Glutamatergic neuron (in vitro differentiated cells): ENCODE results near the gene SHISAL2A. TPM values are rescaled to one million over a fixed set of nuclear protein-coding genes. Genes with fewer than 3 reads are reported as not detected.

Experiments
- DNase-seq: peaks from one replicate; pipeline ENCODE4 v3.0.0; 2022
- H3K27ac Mint-ChIP-seq: one replicate; pipeline ENCODE4 v1.8.0; 2020; ENCODE audit warnings: mild to moderate bottlenecking, mixed read lengths, inconsistent platforms; ENCODE audit not compliant: unreplicated experiment
- H3K27me3 Mint-ChIP-seq: one replicate; pipeline ENCODE4 v1.8.0; 2020; ENCODE audit warnings: mild to moderate bottlenecking, moderate library complexity, mixed read lengths, inconsistent platforms; ENCODE audit not compliant: unreplicated experiment
- H3K36me3 Mint-ChIP-seq: one replicate; pipeline ENCODE4 v1.8.0; 2020; ENCODE audit warnings: mild to moderate bottlenecking, mixed read lengths, inconsistent platforms; ENCODE audit not compliant: unreplicated experiment
- H3K4me1 Mint-ChIP-seq: one replicate; pipeline ENCODE4 v1.8.0; 2020; ENCODE audit warnings: mild to moderate bottlenecking, low read depth, mixed read lengths, inconsistent platforms; ENCODE audit not compliant: unreplicated experiment
- H3K4me3 Mint-ChIP-seq: one replicate; pipeline ENCODE4 v1.8.0; 2020; ENCODE audit warnings: mild to moderate bottlenecking, mixed read lengths, inconsistent platforms; ENCODE audit not compliant: unreplicated experiment
- H3K9me3 Mint-ChIP-seq: one replicate; pipeline ENCODE4 v1.8.0; 2020; ENCODE audit warnings: mild to moderate bottlenecking, moderate library complexity, mixed read lengths, inconsistent platforms; ENCODE audit not compliant: unreplicated experiment
- CTCF ChIP-seq: fragments of 200-600 bp; sonication (generic); IDR thresholded peaks from one replicate; pipeline ENCODE4 v1.5.0; 2021; ENCODE audit not compliant: partially characterized antibody, unreplicated experiment
- total RNA-seq: library from RNA; stranded (reverse); fragmentation: NEBNext Ultra II Directional; extraction: Animal tissue kit (Norgen Biotek cat#: 25700); gene quantifications from one replicate; pipeline ENCODE4 v1.2.1, GENCODE V29; 2021; ENCODE audit not compliant: unreplicated experiment

The SHISAL2A gene
- total RNA-seq, 1 donor from 2014 or later: not detected

- Mint-ChIP-seq H3K9me3 (peaks cover 1% of the 10 kb centered on the region), H3K27me3 (peaks cover 1% of the 10 kb centered on the region), H3K4me1 (no peaks in the 10 kb centered on the region), H3K36me3 (no peaks in the 10 kb centered on the region), H3K27ac (no peak overlapping the region), H3K4me3 (no peak overlapping the region)
- DNase-seq: no peak
- TF ChIP-seq CTCF: no peak
Measured at GRCh38 chr1:52654063-52654462, 21.1 kb downstream of the SHISAL2A start.

- Mint-ChIP-seq H3K4me3 (no peak overlapping the region), H3K27me3 (peaks cover 2% of the 10 kb centered on the region), H3K36me3 (no peaks in the 10 kb centered on the region), H3K4me1 (peaks cover 2% of the 10 kb centered on the region), H3K9me3 (no peaks in the 10 kb centered on the region), H3K27ac (no peak overlapping the region)
- no peak for TF ChIP-seq CTCF
- DNase-seq: no peak
Measured at GRCh38 chr1:52657702-52658101, 24.7 kb downstream of the SHISAL2A start.

- Mint-ChIP-seq H3K9me3 (peaks cover 3% of the 10 kb centered on the region), H3K4me1 (peaks cover 7% of the 10 kb centered on the region), H3K4me3 (no peak overlapping the region), H3K27ac (no peak overlapping the region), H3K27me3 (peaks cover 9% of the 10 kb centered on the region), H3K36me3 (no peaks in the 10 kb centered on the region)
- TF ChIP-seq CTCF: no peak
- DNase-seq: no peak
Measured at GRCh38 chr1:52658795-52659194, 25.8 kb downstream of the SHISAL2A start.

GRCh38 chr1:52659356-52659755 is 26.4 kb downstream of the SHISAL2A start:
- TF ChIP-seq CTCF: no peak
- Mint-ChIP-seq H3K4me3 (no peak overlapping the region), H3K36me3 (no peaks in the 10 kb centered on the region), H3K27me3 (peaks cover 9% of the 10 kb centered on the region), H3K27ac (no peak overlapping the region), H3K9me3 (peaks cover 3% of the 10 kb centered on the region), H3K4me1 (peaks cover 8% of the 10 kb centered on the region)
- DNase-seq: no peak

- Mint-ChIP-seq H3K36me3 (no peaks in the 10 kb centered on the region), H3K4me3 (peak overlapping the region; percentile 28), H3K27me3 (peaks cover 9% of the 10 kb centered on the region), H3K27ac (peak overlapping the region; percentile 36), H3K4me1 (peaks cover 9% of the 10 kb centered on the region), H3K9me3 (peaks cover 3% of the 10 kb centered on the region)
- TF ChIP-seq CTCF: no peak
- DNase-seq: peak; percentile 25
Measured at GRCh38 chr1:52659851-52660596, 27.1 kb downstream of the SHISAL2A start.
